CD4-positive, alpha-beta T cell treated with Interleukin-4 for 4 hours (primary cell): ENCODE measurements around the gene SKIC8.

ENCODE experiments used
- DNase-seq: peaks from one replicate; pipeline ENCODE4 v3.0.0-alpha.2; 2020

The SKIC8 gene

DNA sequence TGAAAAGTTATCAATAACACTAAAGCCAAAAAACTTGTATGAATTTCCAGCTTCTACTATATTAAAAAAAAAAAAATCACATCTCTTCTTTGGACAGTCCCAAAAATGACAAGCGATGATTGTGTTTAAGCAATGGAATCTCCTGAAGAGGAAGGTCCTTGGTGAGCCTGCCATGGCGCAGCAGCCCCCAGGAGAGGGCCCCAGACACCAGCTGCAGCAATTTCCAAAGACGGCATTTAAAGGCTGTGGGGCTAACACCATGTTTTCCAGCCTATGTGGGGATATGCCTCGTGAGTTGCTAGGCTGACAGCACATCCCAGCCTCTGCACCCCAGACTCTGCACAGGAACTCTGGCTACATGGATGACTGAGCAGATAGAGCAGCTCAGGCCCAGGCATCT is 14.7 kb downstream of the SKIC8 start:
- DNase-seq: no peak

DNA sequence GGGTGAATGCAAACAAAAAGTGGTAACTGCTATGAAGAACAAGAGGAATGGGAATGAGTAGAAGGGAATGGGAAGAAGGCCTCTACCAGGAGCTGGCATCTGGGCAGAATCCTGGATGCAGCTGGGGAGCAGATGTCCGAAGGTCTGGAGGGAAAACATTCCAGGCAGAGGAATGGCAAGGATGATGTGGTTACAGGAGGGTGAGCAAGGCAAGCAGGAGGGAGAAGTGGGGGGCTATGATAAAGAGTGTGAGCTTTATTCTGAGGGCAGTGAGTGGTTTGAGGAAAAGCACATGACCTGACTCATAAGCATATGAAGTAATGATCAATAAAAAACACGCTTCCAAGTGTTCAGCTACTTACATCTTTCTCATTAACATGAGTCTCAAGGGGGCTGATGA is 17.1 kb downstream of the SKIC8 start:
- DNase-seq: no peak

DNA sequence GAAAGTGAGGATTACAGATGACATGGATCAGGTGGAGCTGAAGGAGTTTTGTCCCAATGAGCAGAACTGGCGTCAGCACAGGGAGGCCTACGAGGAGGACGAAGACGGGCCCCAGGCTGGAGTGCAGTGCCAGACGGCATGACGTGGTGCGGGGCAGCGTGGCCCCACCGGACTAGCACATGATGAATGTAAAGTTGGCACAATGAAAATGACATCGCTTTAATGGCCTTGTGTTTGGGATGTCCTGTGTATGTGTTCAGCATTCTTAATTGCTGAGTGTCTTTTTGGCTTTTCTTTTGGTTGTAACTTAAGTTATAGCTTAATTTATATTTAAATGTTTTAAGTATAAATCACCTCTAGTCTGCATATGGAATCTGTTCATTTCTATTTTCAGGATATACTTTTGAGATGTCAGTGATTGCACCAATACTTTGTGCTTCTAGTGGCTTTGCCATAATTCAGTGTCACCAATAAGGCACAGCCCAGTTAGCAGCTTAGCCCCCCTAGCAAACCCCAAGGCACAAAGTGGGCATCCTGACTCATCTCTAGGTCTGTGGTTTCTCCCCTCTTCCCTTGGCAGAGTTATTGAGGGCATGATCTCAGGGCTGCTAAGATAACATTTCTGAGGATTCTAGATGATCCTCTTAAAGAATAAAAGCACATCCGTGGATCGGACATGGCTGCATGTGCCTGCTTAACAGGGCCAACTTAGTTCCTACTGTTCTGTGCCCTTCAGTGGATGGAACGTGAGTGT is 18.9 kb downstream of the SKIC8 start:
- DNase-seq: no peak

DNA sequence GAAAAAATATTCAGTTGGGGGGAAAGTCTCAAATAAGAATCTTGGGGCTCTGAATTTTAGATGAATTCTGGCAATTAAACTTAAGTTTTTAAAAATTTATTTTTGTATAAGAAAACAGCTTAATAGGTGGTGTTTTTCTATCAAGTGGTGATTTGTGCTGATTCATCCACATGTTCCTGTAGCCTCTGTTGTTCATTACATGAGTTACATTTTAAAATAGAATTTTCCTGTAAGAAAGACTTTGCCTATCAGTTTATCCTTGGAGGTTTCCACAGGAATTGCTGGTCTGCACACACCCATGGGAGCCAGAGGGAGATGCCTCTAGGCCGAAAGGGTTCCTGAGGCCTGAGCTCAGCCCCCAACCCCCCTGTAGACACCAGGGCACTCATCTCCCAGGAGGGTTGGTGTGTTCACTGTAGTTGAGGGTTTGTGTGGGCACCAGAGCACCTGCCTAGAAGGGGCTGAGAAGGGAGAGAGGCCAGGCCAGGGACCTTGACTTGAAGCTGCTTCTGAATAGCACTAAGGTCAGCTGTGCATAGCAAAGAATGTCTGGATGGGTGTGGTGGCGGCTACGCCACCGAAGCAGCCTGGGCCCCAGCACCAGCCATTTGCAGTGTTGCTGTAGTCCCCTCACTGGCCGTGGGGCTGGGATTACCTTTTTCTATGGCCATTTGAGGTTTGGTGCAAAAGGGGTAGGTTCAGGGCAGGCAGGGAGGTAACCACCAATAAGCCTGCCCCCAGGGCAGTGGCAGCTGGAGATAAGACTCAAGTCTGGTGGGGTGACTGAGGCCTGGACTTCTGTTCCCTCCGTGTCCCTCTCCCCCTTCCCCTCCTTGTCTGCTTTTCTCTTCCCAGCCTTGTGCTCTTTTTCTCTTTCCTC is 23.1 kb downstream of the SKIC8 start:
- no peak for DNase-seq

DNA sequence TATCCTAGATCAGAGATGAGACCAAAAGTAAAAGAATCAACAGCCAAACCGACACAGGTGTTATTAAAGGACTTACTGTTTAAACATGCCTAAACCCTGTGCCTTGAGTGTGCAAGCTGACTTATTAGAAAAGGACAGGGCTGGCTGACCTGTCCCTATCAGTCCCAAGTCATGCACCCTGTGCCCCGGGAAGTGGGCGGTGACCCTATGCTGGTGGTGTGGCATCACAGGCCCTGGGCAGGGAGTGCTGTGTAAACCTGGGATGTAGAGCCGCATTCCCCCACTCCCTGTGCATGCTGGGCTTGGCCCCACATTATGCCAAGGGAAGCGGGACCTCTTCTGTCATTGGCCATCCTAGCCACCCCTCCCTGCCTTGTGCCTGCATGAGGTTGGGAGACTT is 24.4 kb downstream of the SKIC8 start:
- DNase-seq: no peak

DNA sequence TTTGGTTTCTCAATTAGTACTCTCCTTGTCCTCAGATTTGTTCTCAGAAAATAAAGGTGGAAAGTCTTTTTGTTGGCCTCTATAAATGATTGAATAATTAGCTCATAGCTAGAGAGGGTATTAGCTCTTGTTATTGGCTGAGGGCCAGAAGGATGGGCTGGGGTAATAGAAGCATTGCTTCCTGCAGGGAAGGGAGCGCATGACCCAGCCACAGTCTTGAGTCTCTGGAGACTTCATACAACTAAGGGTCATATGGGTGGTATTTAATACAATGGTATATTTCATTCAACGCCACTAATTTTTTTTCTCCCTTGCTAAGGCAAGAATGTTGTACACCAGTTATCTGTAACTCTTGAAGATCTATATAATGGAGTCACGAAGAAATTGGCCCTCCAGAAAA is 26.6 kb downstream of the SKIC8 start:
- DNase-seq: no peak

DNA sequence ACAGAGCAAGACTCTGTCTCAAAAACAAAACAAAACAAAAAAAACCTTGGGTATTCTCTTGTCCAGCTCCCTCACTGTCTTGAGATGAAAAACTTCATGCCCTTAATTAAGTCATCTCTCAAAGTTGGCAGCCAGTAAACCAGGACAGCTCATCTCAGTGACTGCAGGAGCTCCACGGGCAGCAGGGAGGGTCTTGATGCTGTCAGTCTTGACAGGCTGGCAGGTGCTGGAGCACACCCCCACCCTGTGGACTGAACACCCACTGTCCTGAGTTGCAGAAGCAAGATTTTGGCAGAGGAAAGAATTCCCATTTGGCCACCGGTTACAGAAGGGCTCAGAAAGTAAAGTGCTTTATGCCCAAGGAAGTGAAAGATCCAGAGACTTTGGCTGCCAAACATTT is 27.1 kb downstream of the SKIC8 start:
- no peak for DNase-seq

DNA sequence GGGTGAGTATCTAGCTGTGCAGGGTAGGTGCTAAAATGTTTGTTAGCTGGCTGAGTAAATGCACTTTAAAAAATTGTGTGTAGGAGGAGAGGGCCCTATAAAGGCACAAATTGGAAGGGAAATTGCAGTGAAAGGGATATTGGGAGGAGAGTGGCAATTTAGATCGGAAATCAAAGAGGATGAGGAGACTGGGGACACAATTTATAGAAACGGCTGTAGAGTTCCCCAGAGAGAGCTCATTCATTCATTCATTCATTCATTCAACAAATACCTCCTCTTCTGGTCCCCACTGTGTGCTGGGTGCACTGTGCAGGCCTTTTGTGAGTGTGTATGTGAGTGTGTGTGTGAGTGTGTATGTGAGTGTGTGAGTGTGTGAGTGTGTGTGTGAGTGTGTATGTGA is 32.6 kb downstream of the SKIC8 start:
- DNase-seq: no peak

DNA sequence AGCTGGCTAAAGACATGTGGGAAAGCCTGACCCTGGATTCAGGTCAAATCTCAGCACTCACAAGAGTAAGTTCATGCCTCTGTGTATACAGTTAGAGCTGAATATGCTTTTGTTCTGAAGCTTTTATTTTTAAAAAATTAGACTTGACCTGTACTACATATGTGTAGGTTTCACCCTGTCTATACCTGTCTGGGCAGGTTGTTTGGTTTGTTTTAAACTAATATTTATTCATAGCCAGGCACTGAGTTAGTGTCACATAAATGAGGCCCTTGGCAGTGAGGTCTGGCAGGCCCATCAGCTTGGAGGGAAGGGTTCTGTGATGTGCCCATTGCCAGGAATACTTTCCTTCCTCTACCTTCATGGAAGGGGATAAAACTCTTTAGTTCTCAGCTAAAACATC is 33.2 kb downstream of the SKIC8 start:
- no peak for DNase-seq

DNA sequence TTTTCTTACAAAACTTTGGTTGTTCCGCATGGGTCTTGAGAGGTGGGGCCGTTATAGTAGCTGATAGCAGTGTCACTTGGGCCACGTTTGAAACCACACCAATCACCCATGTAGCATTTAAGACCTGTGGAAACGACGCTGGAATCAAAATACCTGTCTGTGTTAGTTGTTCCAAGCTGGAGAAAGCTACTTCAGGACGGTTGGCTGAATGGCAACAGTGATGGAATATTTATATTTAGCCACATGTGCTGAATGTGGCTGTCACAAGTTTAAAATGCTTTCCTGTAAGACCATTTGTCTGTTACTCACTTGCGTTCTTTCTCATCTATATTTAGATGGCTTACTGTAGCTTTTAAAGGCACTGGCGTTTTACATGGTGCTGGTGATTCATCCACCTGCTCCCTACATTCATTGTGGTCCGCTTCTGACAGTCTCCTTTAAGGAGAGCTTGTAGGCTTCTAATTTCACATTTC is 33.6 kb downstream of the SKIC8 start:
- no peak for DNase-seq

DNA sequence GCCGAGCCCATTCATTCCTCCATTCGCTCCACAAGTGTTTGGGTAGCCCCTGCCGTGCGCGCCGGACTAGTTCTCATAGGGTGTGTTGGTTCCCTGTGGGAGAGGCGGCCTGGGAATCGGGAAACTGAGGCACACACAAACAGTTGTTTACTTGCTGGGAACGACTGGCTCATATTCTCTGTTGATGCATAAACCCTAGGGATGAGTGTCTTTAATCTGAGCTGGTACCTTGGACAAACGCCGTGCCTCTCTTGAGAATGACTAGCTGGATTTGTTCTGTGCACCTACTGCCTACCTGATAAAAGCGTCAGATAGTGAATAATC is 34.3 kb downstream of the SKIC8 start:
- no peak for DNase-seq

DNA sequence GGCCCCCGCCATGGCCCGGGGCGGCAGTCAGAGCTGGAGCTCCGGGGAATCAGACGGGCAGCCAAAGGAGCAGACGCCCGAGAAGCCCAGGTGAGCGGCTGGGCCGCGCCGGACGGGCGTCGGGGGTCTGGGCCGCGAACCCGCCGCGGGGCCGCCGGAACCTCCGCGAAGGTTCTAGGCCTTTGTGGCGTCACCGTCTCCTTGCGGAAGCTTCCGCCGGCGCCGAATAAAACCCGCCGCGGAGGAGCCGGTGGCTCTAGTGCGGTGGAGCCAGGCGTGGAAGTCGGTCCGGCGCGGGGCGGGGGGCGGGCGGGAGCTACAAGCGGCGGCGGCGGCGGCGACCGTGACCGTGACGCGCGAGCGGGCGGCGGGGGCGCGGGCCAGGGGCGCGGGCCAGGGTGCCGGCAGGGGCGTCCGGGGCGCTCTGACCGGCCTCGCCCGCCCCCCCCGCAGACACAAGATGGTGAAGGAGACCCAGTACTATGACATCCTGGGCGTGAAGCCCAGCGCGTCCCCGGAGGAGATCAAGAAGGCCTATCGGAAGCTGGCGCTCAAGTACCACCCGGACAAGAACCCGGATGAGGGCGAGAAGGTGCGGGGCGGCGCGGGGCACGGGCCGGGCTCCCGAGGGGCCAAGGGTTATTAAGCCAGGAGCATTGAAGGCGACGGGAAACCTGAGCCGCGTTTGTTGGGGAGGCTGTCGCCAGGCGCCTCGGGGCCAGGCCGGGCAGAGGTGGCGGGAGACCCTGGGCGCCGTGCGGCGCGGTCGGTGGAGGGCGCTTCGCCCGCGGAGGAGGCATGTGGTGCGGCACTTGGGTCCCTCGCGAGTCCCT is 34.9 kb downstream of the SKIC8 start, which contains the start of gene DNAJA4:
DNAJA4 (plus strand) TSS at position 259 of the 833 bp plus-strand sequence; CDS start at position 461, 202 bp downstream.
- DNase-seq: peak; percentile 50

DNA sequence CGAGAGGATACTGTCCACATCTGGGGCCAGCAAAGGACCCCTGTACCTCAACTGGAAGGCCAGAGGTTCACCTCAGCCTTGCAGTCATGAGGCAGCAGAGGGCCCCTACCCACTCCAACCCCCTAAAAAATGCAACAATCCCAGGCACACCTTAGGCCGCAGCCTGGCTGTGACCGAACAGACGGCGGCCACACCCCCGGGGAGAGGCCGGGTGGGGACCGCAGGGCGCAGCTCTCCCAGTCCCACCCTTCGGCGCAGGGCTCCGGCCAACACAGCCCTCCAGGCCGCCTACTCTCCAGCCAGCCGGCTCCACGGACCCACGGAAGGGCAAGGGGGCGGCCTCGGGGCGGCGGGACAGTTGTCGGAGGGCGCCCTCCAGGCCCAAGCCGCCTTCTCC is 35.5 kb downstream of the SKIC8 start:
- DNase-seq: no peak

DNA sequence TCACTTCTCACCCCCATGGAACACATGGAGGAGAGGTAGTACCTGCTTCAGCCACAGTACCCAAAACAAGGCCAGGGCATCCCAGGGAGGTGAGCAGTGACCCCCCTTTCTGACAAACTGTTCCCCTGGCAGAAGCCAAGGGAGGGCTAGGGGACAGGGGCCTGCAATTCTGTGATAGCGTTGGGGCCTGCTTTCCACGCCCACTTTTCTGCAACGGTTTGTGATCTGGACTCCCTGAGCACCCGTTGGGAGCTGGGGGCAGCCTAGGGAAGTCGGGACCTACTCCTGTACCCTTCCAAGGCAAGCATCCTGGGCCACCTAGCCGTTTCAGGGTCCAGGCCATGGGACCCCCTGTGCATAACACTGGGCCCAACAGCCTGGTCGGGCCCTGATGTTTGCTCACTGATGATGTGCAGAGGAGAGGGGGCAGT is 36.0 kb downstream of the SKIC8 start:
- DNase-seq: no peak

DNA sequence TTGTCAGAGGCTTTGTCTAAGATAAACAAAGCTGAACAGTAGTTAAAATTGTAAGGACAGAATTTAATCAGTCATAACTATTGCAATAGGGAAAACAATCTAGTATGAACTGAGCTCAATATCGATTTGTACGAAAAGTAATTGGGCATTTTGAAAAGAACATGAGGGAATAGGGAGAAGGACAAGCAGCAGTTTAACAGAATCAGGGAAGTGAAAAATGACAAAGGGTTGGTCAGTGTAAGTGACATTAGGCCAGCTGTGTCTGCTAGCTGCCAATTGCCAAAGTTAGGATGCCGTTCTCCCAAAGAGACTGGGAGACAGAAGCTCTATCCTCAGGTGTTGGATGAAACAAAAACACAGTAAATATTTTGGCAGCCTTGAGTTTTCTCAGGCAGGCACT is 38.3 kb downstream of the SKIC8 start:
- DNase-seq: no peak

DNA sequence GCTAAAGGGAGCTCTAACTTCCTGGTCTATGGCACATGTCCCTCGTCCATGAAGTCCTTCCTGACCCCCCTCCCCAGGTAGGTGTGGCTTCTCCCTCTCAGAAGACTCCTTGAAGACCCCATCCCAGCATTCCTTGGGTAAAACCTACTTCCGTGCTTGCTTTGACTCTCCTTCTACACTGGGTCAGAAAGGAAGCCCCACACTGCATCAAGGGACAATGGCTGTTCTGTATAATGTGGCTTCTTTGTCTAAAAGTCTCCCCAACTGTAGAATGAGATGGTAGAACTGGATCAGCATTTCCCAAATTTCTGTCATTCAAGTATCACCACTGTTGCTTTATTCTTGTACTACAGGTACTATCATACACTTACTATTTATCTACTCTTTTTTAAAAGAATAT is 38.9 kb downstream of the SKIC8 start:
- no peak for DNase-seq

DNA sequence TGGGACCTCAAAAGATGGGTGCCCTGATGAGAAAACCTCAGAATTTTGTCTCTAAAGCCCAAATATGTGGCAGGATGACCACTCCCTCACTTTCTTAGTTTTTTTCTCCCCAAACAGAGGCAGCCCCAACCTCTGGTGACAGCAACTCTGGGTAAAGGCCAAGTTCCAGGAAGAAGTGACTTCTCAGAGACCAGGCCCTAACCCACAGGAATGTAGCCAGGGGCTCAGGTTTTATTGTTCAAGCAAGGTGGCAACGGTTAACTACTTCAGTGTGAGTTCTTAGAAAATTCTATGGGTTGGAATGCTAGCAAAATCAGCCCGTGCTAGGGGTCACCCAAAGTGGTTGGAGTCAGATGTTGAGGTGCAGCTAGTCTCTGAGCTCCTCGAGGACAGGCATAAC is 40.2 kb downstream of the SKIC8 start:
- DNase-seq: no peak

DNA sequence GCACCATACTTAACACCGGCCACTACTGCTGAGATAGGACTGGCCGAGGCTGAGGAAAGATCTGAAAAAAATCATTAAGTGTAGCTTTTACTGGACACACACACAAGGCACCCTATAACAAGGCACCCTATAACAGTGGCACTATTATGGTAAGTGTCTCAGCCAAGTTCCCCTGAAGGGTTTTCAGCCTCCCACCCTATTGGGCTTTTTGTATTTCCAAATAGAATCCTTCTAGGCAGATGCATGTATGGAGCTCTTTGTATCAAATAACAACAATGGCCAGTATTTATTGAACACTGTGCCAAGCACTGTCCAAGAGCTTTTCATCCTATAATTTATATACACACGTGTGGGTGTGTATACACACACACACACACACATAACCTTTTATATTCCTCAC is 41.7 kb downstream of the SKIC8 start:
- DNase-seq: no peak

DNA sequence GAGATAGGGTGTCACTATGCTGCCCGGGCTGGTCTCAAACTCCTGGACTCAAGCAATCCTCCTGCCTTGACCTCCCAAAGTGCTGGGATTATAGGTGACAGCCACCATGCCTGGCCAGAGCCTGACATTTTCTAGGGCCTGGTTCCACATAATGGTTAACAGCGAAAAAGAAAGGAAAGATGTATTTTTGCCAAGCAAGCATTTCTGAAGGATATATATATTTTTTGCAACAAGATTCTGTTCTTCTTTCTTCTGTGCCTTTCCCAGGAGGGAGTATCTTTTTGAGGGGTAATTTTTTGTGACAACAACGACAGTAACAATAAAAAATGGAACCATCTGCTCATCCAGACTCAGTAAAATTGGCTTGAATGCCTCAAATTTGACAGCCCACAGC is 43.4 kb downstream of the SKIC8 start:
- no peak for DNase-seq

DNA sequence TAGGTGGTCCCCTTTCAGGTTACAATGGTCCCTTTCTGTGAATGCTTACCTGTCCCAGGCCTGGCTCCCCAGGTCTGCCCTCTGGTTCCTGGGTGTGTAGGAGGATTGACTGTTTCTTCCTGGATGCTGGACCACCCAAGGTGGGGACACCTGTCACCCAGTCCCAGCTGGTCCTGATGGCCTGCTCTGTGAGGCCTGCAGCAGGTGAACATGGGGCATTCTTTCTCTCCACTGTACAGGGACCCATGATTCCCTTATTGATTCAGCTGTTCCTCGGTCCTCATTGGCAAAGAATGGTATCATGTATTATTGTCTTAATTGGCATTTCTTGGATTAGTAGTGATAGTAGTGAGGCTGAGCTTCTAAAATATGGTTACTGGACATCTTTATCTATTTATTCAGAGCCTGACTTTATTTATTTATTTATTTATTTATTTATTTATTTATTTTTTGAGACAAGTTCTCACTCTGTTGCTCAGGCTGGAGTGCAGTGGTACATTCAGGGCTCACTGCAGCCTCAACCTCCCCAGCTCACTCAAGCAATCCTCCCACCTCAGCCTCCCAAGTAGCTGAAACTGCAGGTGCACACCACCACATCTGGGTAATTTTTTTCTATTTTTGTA is 43.9 kb downstream of the SKIC8 start:
- DNase-seq: no peak

DNA sequence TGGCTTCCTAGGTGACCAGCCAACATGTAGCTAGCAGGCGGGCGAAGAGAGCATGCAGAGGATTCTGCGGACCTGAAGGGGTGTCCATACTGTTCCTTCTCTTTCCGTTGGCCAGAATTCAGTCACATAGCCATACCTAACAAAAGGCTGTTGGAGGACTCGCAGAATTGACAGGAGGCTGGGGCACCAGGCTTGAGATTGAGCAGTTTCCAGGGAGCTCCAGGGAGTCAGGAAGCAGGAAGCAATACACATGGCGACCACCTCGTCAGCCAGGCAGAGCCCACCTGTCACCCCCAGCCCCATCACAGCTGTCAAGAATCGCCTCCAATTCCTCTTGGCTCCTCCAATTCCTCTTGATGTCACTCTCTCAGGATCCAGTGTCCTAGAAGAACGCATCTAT is 48.3 kb downstream of the SKIC8 start:
- DNase-seq: no peak

DNA sequence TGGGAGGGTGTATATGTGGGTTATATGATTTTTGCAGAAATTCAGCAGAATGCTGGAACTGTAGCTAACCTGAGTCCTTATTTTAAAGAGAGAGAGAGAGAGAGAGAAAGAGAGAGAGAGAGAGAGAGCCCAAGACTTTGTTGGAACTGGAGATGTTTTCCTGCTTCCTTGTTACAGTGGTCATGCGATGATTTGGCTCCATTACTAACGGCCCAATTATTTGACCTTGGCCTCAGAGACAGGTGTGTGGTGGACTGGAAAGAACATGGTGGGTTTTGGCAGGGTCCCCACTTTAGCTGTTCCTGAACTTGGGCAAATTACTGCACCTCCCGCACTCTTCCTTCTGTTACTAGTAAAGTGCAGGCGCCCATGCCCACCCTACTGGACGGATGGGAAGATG is 50.3 kb downstream of the SKIC8 start:
- DNase-seq: no peak

DNA sequence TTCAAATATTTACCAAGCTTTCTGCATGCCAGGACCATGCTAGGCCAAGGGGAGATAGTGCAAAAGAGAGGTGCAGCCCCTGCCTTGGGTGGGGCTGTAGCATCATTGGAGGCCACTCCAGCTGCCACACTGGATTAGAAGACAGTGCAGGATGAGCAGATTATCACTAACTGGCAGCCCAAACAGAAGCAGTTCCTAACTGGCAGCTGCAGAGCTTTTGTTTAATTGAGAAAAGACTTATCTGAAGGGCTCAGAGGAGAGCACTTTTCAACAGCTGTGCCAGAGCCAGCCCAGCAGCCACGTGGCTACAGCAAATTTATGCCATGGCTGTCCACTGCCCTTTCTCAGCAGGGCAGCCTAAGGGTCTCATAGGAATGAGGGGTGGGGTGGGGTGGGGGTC is 51.5 kb downstream of the SKIC8 start:
- DNase-seq: no peak
